GM18907 (cell line): ENCODE results near the gene TRAPPC5.
A peak's percentile ranks its signal among the peaks of the same experiment; 100 is the strongest.

Experiments used
- ATAC-seq: cut with Tn5 transposase; IDR thresholded peaks from one replicate; pipeline ENCODE4 v1.9.1; 2021; ENCODE audit warnings: mild to moderate bottlenecking, moderate library complexity; ENCODE audit not compliant: unreplicated experiment

Gene TRAPPC5

GRCh38 chr19:7699003-7699402, 18.4 kb downstream of the TRAPPC5 start:
- no peak for ATAC-seq

DNA sequence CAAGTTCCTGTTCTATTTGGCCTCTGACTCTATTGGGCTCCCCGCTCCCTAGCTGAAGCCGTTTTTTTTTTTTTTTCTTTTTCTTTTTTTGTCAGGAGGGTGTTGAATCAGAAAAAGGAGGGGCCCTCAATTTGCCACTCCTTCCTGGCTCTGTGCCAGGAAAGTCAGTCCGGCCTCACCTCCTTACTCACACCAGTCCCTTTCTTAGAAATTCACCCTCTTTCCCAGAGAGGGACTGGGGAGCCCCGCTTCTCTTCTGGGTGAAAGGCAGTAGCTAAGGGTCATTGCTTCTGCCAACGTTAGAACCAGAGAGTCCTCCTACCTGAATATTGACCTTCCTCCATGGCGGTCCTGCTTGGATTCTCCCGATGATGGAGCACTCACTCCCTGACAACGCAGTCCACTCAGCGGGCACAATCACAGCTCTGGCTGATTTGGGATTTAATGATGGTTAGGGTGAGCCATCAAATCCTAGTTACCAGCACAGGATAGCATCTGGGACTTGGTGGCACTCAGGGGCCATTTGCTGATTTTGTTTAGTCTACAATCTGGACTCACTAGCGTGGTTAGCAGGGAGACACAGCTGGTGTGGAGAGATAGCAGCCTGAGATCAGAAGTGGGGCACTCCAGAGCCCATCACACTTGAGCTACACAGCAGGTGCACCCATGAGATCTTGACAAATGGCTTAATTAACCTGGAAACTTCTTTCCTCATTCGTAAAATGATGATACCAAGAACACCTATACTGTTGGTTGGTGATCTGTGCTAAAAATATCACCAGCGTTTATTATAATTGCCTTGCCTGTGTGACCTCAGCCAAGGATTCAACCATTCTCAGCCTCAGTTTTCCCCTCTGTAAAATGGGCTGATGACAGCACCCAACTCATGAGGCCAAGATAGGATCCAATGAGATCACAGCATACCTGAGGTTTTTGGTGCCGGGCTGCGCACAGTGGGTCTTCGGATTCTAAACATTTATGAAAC, 19.1 kb downstream of the TRAPPC5 start:
- ATAC-seq: no peak

DNA sequence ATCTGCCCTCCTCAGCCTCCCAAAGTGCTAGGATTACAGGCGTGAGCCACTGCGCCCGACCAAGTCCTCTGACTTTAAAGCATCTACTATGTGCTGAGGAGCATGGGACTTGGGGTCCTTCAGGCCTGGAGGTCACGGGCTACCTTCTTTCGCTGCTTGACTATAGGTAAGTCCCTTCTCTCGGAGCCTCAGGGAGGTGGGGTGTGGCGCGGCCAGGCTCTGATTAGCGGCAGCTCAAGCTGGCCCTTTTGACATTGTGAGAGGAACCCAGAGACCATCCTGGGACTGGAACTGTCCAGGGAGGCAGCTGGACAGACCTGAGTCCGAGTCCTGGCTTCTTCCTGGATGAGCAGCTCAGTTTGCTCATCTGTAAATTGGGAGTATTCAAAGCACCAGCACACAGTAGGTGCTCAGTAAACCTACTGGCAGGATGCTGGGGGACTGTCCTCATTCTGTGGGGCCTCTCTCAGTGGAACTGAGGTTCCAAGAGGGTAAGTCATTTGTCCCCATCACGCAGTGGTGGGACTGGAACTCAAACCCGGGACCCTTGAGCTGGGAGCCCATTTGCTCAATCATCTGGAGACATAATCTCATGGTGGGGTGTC, 20.5 kb downstream of the TRAPPC5 start:
- no peak for ATAC-seq

DNA sequence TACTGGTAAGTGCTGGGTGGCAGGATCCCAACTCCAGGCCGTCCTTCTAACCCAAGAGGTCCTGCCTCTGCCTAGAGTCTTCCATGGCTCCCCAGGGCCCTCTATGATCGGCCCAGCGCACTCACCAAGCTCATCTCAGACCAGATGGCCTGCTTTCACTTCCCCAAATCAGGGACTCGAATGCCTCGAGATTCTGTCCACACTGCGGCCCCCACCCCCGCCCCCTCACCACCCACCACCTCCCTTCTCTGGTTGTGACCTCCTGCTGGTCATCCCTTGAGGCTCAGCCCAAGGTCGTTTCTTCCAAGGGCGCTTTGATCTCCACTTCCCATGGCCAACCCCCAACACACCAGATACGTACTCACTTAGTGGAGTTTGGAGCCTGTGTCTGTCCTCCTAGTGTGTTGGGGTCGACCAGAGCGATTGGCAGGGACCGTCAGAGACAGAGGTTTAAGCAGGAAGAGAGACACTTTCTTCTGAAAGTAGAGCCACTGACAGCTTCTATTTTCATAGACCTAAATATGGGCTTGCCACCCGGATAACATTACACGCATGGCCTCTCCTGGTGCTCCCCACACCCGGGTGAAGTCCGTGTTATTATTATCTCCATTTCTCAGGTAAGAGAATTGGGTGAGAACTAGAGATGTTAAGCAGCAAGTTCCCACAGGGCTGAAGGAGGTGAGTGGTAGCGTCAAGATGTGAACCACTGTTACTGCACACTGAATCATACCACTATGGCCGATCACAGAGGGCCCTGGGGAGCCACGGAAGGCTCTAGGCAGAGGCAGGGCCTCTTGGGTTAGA, 21.2 kb downstream of the TRAPPC5 start, which contains the start of gene FCER2:
FCER2 (minus strand) TSS at position 478 of the 804 bp plus-strand sequence. CDS start 2,371 bp downstream, outside the sequence.
- peak; percentile 50 for ATAC-seq

DNA sequence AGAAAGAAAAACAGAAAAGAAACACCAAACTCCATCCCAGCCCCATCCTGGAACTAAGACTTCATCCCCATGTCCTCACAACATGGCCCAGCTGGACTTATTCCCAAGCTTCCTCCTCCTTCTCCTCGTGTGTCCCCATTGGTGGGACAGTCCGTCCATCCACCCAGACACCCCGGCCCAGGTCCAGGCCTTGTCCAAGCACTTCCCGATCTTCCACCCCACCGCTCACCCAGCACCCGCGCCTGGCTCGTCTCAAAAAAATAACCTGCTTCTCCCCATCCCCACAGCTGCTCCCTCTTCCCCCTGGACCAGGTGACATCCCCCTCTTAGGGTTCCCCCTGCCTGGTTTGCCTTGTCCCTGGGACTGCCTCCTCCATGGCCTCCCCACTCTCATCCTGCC, 22.7 kb downstream of the TRAPPC5 start:
- ATAC-seq: no peak

DNA sequence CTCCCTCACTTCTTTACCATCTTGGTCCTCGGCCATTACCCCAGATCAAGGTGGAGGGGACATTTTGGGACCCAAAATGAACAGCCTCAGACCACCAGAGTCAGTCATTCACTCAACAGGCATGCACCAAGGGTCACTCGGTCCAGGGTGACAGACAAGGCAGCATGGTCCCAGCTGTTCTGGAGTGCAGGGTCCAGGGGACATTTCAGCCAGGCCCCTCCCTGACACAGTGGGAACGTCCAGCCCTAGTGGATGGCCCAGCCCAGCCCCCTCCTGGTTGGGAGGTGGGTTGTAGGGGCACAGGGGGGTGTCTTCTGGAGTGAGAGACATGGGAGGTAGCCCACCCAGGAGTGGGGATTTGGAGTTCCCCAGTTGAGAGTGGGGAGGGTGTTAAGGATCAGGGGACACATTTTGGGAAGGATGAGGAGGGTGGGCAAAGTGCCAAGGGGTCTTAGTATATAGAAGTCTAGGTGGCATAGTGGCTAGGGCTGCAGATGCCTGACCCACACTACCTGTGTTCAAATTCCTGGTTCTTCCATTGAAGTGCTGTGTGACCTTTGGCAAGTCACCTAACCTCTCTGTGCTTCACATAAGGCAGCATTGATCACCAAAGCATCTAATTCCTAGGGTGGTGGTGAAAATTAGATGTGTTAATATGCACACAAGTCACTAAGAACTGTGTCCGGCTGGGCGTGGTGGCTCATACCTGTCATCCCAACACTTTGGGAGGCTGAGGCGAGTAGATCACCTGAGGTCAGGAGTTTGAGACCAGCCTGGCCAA, 23.8 kb downstream of the TRAPPC5 start:
- no peak for ATAC-seq

DNA sequence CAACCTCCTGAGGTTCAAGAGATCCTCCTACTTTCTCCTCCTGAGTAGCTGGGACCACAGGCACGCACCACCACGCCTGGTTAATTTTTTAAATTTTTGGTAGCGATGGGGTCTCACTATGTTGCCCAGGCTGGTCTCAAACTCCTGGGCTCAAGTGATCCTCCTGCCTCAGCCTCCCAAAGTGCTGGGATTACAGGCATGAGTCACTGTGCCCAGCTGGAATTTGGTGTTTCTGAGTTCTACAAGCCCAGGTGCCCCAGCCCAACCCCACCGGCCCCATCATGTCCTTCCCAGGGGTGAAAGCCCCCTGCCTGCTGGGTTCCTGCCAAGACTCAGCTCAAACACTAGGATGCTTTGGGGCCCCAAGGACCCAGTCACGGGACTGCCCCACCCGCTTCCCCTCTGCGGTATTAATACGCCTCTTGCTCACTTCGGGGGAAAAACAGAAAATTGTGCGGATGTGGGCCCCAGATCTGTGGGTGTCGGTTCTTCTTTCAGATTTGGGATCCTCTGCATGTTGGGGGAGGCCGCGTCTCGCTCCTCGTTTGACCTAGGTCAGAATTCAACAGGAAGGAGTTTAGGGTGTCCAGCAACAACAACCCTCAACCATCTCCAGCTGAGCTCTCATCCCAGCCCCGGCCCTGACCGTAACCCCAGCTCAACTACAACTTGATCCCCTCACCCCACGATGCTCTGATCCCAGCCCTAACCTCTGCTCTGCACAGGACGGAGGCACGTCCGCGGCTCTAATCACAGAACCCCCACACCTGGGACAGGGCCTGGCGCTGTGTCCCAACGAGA, 25.0 kb downstream of the TRAPPC5 start:
- ATAC-seq: peak; percentile 48

DNA sequence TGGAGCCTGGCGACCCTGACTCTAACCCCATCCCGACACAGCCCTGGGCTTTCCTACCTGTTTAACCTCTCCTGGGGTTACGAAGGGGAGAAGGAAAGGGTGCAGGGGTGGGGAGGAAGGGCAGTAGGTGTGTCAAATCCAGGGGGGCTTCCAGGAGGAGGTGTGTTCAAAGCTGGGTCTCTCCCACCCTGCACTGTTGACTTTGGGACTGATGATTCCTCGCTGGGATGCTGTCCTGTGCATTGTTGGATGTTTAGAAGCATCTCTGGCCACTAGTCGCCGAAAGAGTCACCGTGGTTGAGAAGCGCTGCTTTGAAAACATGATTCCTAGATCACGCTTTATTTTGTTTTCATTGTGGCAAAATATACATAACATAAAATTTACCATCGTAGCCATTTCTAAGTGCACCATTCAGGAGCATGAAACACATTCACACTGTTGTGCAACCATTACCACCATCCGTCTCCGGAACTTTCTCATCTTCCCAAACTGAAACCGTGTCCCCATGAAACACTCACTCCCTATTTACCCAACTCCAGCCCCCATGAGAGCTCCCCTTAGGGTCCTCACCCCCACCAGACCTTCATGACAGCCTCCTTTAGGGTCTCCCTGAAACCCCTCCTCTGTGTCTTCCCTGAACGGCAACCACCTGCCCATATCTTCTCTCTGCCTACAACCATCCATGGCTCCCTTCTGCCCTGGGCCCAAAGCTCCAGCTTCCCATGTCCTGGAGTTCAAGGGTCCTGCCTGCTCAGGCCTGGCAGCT, 25.7 kb downstream of the TRAPPC5 start:
- no peak for ATAC-seq

- no peak for ATAC-seq
Observed at GRCh38 chr19:7706955-7707456, 26.4 kb downstream of the TRAPPC5 start.

DNA sequence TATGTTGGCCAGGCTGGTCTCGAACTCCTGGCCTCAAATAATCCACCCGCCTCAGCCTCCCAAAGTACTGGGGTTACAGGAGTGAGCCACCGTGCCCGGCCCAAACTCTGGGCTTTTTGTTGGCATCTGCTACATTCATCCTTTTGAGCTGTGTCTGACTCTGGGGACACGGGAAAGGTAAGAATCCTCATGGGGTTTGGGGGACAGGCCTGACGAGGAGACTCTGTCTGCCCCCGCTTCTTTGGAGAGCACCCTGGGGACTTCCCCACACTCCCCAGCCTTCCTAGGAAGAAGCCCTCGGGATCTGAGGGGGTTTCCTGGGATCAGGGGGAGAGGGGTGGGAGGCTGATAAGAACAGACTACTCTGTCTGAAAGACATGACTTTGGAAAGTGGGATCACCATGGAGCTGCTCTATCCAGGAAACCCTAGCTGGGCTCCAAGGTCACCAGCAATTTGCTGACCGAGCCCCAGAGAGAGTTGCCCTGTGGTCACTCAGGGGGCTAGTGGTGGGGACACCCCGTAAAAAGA, 29.4 kb downstream of the TRAPPC5 start:
- no peak for ATAC-seq

- no peak for ATAC-seq
Observed at GRCh38 chr19:7710616-7711015, 30.0 kb downstream of the TRAPPC5 start.

GRCh38 chr19:7715671-7716070, 35.0 kb downstream of the TRAPPC5 start:
- no peak for ATAC-seq

DNA sequence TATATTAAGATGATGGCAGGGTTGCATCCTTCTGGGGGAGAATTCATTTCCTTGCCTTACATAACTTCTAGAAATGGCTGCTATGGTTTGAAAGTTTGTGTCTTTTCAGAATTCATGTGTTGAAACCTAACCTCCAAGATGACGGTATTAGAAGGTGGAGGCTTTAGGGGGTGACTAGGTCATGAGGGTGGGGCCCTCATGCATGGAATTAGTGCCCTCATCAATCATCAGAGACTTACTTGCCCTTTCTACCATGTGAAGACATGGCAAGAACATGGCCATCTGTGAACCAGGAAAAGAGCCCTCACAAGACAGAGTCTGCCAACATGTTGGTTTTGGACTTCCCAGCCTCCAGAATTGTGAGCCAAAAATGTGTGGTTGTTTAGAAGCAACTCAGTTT, 36.1 kb downstream of the TRAPPC5 start:
- no peak for ATAC-seq

GRCh38 chr19:7718668-7719067, 38.0 kb downstream of the TRAPPC5 start:
- no peak for ATAC-seq

DNA sequence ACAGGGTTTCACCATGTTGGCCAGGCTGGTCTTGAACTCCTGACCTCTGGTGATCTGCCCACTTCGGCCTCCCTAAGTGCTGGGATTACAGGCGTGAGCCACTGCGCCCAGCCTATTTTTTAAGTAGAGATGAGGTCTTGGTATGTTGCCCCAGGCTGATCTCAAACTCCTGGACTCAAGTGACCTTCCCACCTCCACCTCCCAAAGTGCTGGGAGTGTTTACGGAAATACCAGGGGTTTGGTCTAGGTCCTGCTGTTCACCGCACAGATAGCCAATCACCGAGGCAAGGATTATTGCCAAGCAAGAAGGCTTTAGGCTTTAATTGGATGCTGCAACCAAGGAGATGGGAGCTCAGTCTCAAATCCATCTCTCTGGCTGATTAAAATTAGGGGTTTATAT, 39.7 kb downstream of the TRAPPC5 start:
- no peak for ATAC-seq

GRCh38 chr19:7722231-7722651, 41.6 kb downstream of the TRAPPC5 start:
- ATAC-seq: peak; percentile 71

DNA sequence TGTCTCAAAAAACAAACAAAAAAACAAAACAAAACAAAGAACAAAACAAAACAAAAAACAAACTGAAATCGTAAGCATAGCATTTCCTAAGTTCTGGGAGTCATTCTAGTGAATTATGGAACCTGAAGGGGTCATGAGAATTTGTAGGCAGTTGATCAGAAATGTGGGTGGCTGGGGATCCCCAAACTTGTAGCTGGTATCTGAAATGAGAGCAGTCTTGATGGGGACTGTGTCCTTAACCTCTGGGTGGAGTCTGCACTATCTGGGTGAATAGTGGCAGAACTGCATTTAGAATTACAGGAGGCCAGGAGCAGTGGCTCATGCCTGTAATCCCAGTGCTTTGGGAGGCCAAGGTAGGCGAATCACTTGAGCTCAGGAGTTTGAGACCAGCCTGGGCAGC, 45.2 kb downstream of the TRAPPC5 start:
- no peak for ATAC-seq

DNA sequence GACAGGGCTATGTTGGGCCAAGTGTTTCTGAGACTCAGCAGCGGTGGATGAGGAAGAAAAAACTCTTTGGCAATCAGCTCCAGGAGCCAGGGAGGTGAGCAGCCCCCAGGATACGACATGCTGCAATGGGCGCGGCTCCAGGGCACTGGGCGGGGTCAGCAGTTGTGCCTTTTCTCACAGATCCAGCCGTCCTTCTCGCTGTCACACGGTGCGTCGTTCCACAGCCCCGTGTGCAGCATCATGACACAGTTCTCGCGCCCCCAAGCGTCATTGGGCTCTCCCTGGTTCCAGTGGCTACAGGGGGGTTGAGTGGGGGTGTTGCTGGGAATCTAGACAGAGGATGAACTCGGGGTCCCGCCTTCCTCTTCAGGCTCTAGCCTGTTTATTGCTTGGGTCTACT, 48.6 kb downstream of the TRAPPC5 start:
- no peak for ATAC-seq
